Neutrophil (primary cell): ENCODE data around the gene MYCL.
A peak's percentile ranks its signal among the peaks of the same experiment; 100 is the strongest.
"Not testable (repeated sequence)": the region's sequence is repeated elsewhere in the genome, so short reads cannot be mapped to it uniquely, and the experiment has no call there.

ENCODE experiments used
- H3K27ac ChIP-seq: fragments of 200-600 bp; sonication (generic); 2 replicates; pipeline ENCODE4 v1.5.1; 2016; ENCODE audit warnings: mild to moderate bottlenecking, moderate library complexity
- H3K27me3 ChIP-seq: fragments of 200-600 bp; sonication (generic); 2 replicates; pipeline ENCODE4 v1.6.0; 2016; ENCODE audit warnings: mild to moderate bottlenecking
- H3K36me3 ChIP-seq: fragments of 200-600 bp; sonication (generic); 2 replicates; pipeline ENCODE4 v1.5.1; 2017
- H3K4me1 ChIP-seq, 2 experiments: fragments of 200-600 bp in 1 of 2; sonication (generic) in 1 of 2; 1 replicate in 1 of 2; 2 replicates in 1 of 2; pipeline versions ENCODE4 v1.5.1 to v1.6.1; 2013 to 2016; ENCODE audit warnings: low read depth in 1 of 2, low read length in 1 of 2, mild to moderate bottlenecking in 1 of 2, moderate library complexity in 1 of 2; ENCODE audit not compliant: control insufficient read depth in 1 of 2, insufficient read depth in 1 of 2
- H3K4me3 ChIP-seq, 2 experiments: fragments of 200-600 bp in 1 of 2; sonication (generic) in 1 of 2; 1 replicate in 1 of 2; 2 replicates in 1 of 2; pipeline ENCODE4 v1.5.1; 2013 to 2016; ENCODE audit warnings: low read depth in 1 of 2, low read length in 1 of 2, mild to moderate bottlenecking in 1 of 2, moderate library complexity in 1 of 2
- H3K9me3 ChIP-seq: fragments of 200-600 bp; sonication (generic); 2 replicates; pipeline ENCODE4 v1.5.1; 2016
- TF ChIP-seq, protein P1 (sequence below): fragments of 200-600 bp; sonication (generic); IDR thresholded peaks from 2 replicates; pipeline ENCODE4 v1.5.1; 2016; ENCODE audit warnings: antibody characterized with exemption

Gene MYCL

DNA sequence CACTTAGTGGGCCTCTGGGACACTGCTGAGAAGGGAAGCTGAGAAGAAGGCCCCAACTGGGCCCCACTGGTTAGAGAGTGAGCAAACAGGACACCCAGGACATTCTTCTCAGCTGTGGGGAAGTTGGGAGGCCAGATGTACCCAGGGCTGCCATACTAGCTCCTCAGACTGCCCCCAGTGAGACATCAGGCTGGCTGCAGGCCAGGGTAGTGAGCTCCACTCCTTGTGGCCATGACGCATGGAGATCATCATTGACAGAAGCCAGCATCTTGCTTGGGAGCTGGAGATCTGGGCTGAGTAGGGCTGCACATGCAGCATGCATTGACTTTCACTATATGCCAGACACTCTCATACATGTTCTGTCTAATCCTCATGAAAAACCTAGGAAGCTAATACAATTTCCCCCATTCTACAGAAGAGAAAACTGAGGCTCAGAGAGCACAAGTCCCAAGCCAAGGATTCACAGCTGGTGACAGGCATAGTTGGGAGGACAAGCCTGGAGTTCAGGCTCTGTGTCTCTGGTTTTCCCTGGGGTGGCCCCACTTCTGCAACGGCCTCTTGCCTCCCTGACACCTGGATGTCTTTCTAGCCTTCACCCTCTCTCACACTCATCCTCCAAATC is 24.1 kb upstream of the MYCL start:
- Histone ChIP-seq H3K4me3 (no peak overlapping the region), H3K9me3 (no peaks in the 10 kb centered on the region), H3K27ac (no peak overlapping the region), H3K4me1 (peaks cover 17 to 28% of the 10 kb centered on the region in 2 experiments), H3K36me3 (no peaks in the 10 kb centered on the region), H3K27me3 (no peaks in the 10 kb centered on the region)
- TF ChIP-seq, protein P1, sequence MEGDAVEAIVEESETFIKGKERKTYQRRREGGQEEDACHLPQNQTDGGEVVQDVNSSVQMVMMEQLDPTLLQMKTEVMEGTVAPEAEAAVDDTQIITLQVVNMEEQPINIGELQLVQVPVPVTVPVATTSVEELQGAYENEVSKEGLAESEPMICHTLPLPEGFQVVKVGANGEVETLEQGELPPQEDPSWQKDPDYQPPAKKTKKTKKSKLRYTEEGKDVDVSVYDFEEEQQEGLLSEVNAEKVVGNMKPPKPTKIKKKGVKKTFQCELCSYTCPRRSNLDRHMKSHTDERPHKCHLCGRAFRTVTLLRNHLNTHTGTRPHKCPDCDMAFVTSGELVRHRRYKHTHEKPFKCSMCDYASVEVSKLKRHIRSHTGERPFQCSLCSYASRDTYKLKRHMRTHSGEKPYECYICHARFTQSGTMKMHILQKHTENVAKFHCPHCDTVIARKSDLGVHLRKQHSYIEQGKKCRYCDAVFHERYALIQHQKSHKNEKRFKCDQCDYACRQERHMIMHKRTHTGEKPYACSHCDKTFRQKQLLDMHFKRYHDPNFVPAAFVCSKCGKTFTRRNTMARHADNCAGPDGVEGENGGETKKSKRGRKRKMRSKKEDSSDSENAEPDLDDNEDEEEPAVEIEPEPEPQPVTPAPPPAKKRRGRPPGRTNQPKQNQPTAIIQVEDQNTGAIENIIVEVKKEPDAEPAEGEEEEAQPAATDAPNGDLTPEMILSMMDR: no peak

DNA sequence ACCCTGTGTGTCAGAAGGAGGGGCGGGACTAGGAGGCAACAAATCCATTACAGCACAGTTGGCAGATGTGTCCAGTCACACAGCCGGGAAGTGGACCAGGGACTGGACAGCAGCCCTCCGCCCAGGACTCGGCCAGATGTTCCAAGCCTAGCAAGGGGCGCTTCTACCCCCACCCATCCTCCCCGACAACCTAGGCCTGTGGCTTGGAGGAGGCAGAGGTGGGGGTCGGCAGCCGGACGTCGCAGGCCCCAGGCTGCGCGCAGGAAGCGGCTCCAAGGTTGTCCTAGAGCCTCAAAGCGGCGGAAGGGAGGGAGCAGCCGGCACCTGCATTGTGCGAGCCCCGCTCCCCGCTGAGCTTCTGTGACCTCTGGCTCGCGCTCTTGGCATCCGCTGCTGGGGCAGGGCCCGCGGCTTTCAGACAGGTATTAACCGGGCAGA is 20.6 kb upstream of the MYCL start:
- no peak overlapping the region for H3K4me3 ChIP-seq
- no peaks in the 10 kb centered on the region for H3K9me3 ChIP-seq
- H3K27ac ChIP-seq: no peak overlapping the region
- no peaks in the 10 kb centered on the region for H3K36me3 ChIP-seq
- peaks cover 10 to 14% of the 10 kb centered on the region in 2 experiments for H3K4me1 ChIP-seq
- H3K27me3 ChIP-seq: no peaks in the 10 kb centered on the region
- TF ChIP-seq, protein P1: no peak

DNA sequence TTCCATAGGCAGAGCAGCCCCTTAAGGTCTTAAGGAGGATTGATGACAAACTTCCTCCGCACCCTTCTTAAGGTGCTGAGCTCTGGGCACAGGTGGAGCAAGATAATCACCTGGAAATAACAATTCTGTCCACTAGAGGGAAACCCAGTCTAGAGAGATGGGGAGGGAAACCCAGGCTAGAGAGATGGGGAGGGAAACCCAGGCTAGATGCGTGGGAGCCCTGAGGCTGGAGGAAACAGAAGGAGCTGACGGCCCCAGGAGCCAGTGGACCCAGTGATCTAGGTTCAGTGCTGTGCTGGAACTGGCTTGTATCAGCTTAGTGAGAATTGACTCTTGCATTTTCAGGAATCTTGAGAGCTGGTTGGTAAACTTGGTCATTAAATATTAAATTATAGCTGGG is 17.8 kb upstream of the MYCL start:
- TF ChIP-seq, protein P1: peak; percentile 80
- Histone ChIP-seq H3K36me3 (no peaks in the 10 kb centered on the region), H3K4me1 (peaks cover 0 to 4% of the 10 kb centered on the region in 2 experiments), H3K27me3 (no peaks in the 10 kb centered on the region), H3K9me3 (no peaks in the 10 kb centered on the region), H3K4me3 (no peak overlapping the region), H3K27ac (no peak overlapping the region)

DNA sequence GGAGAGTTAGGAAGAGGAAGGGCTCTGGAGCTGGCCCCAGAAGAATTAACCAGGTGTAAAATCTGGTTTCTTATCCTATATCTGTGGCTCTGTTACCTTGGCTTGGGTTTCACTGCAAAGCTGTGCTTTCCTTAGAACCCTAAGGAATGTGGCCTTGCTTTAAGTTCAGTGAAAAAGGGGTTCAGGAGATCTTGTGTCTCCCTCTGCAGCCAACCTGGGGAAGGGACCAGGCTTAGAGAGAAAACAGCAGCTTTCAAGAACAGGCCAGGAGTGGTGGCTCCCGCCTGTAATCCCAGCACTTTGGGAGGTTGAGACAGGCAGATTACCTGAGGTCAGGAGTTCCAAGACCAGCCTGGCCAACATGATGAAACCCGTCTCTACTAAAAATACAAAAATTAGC is 16.1 kb upstream of the MYCL start:
- TF ChIP-seq, protein P1: no peak
- Histone ChIP-seq H3K9me3 (no peaks in the 10 kb centered on the region), H3K27me3 (no peaks in the 10 kb centered on the region), H3K27ac (no peak overlapping the region), H3K36me3 (no peaks in the 10 kb centered on the region), H3K4me1 (peaks cover 0 to 4% of the 10 kb centered on the region in 2 experiments), H3K4me3 (no peak overlapping the region)

DNA sequence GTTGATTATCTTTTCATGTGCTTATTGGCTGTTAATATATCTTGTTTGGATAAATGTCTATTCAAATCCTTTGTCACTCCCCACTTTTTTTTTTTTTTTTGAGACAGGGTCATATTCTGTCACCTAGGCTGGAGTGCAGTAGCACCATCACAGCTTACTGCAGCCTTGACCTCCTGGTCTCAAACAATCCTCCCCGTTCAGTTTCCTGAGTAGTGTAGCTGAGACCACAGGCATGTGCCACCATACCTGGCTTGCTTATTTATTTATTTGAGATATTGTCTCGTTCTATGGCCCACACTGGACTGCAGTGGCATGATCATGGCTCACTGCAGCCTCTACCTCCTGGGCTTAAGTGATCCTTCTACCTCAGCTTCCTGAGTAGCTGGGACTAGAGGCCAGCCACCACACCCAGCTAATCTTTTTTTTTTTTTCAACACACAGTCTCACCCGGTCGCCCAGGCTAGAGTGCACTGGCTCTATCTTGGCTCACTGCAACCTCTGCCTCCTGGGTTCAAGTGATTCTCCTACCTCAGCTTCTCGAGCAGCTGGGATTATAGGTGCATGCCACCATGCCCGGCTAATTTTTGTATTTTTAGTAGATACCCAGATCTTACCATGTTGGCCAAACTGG is 13.9 kb upstream of the MYCL start:
- Histone ChIP-seq H3K4me3 (no peak overlapping the region), H3K4me1 (peaks cover 0 to 4% of the 10 kb centered on the region in 2 experiments), H3K36me3 (no peaks in the 10 kb centered on the region), H3K9me3 (no peaks in the 10 kb centered on the region), H3K27me3 (no peaks in the 10 kb centered on the region), H3K27ac (no peak overlapping the region)
- TF ChIP-seq, protein P1: no peak

DNA sequence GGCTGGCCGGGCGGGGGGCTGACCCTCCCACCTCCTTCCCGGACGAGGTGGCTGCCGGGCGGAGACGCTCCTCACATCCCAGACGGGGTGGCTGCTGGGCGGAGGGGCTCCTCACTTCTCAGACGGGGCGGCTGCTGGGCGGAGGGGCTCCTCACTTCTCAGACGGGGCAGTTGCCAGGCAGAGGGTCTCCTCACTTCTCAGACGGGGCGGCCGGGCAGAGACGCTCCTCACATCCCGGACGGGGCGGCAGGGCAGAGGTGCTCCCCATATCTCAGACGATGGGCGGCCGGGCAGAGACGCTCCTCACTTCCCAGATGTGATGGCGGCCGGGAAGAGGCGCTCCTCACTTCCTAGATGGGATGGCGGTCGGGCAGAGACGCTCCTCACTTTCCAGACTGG is 11.4 kb upstream of the MYCL start:
- not testable (repeated sequence) for H3K4me1 ChIP-seq, H3K36me3 ChIP-seq, H3K4me3 ChIP-seq, H3K9me3 ChIP-seq, H3K27ac ChIP-seq, H3K27me3 ChIP-seq
